HEK293T (cell line): ENCODE measurements around the gene NEO1.

ENCODE experiments used
- CTCF ChIA-PET: fragments of 350-600 bp; formaldehyde crosslinking; extraction: SDS; loops from one replicate; lab custom pipeline; 2021; ENCODE audit warnings: antibody characterized with exemption, inconsistent platforms; lab: Yijun Ruan, JAX
- POLR2A ChIA-PET: fragments of 350-600 bp; formaldehyde crosslinking; extraction: SDS; loops from one replicate; lab custom pipeline; 2020; ENCODE audit warnings: antibody characterized with exemption, inconsistent platforms; lab: Yijun Ruan, JAX
- DNase-seq: peaks from one replicate; pipeline ENCODE4 v3.0.0; 2012; ENCODE audit warnings: mixed read lengths; ENCODE audit errors: extremely low spot score
- ARNT ChIP-seq: fragments of 450-650 bp; IDR thresholded peaks from 2 replicates; pipeline ENCODE4 v1.6.1; 2017; ENCODE audit warnings: mild to moderate bottlenecking
- BHLHE40 ChIP-seq: fragments of 450-650 bp; IDR thresholded peaks from 2 replicates; pipeline ENCODE4 v1.6.1; 2016; ENCODE audit warnings: mild to moderate bottlenecking, moderate library complexity, borderline replicate concordance
- CTBP1 ChIP-seq: fragments of 450-650 bp; IDR thresholded peaks from 2 replicates; pipeline ENCODE4 v1.6.1; 2016; ENCODE audit warnings: borderline replicate concordance
- ELF4 ChIP-seq: fragments of 450-650 bp; IDR thresholded peaks from 2 replicates; pipeline ENCODE4 v1.6.1; 2017; ENCODE audit warnings: antibody characterized with exemption
- FOXA1 ChIP-seq: fragments of 450-650 bp; IDR thresholded peaks from 2 replicates; pipeline ENCODE4 v1.6.1; 2016; ENCODE audit warnings: mild to moderate bottlenecking
- FOXK2 ChIP-seq: fragments of 450-650 bp; IDR thresholded peaks from 2 replicates; pipeline ENCODE4 v1.6.1; 2016; ENCODE audit warnings: mild to moderate bottlenecking
- FOXM1 ChIP-seq: fragments of 450-650 bp; IDR thresholded peaks from 2 replicates; pipeline ENCODE4 v1.6.1; 2017; ENCODE audit warnings: mild to moderate bottlenecking, borderline replicate concordance
- HDGF ChIP-seq: fragments of 450-650 bp; IDR thresholded peaks from 2 replicates; pipeline ENCODE4 v1.6.1; 2017; ENCODE audit warnings: antibody characterized with exemption, borderline replicate concordance
- L3MBTL2 ChIP-seq: fragments of 450-650 bp; conservative IDR thresholded peaks from 2 replicates; pipeline ENCODE4 v1.6.1; 2016; ENCODE audit warnings: mild to moderate bottlenecking
- LEF1 ChIP-seq: fragments of 450-650 bp; IDR thresholded peaks from 2 replicates; pipeline ENCODE4 v1.6.1; 2017; ENCODE audit warnings: mild to moderate bottlenecking, borderline replicate concordance
- NFRKB ChIP-seq: fragments of 450-650 bp; IDR thresholded peaks from 2 replicates; pipeline ENCODE4 v1.6.1; 2016; ENCODE audit warnings: mild to moderate bottlenecking, moderate library complexity
- SP1 ChIP-seq: fragments of 450-650 bp; IDR thresholded peaks from 2 replicates; pipeline ENCODE4 v1.6.1; 2017
- SUZ12 ChIP-seq: fragments of 450-650 bp; IDR thresholded peaks from 2 replicates; pipeline ENCODE4 v1.6.1; 2016; ENCODE audit warnings: mild to moderate bottlenecking
- TARDBP ChIP-seq: fragments of 450-650 bp; IDR thresholded peaks from 2 replicates; pipeline ENCODE4 v1.6.1; 2016
- ZNF384 ChIP-seq: fragments of 450-650 bp; IDR thresholded peaks from 2 replicates; pipeline ENCODE4 v1.6.1; 2016
- TF ChIP-seq, protein P1 (sequence below): fragments of 450-650 bp; IDR thresholded peaks from 2 replicates; pipeline ENCODE4 v1.6.1; 2016

NEO1 gene

DNA sequence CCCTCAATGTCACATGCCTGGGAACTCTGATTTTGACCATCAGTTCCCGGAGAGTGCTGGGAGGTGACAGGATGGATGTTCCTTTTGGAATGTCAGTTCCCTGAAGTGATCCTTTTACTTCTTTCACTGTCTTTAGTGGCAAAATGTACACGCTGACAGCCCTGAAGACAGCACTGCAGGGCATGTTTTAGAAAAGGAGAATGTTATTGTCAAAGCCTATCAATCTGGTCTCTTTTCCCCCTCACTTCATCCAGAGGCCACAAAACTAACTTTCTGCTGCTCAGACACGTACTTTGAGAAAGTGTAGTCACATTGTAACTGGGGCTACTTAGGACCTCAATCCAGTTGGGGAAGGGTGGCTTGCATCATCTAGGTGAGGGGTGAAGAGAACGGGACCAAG is 14.0 kb upstream of the NEO1 start:
- DNase-seq, result no peak
- no peak for TF ChIP-seq SUZ12
- no peak for TF ChIP-seq ZNF384
- no peak for TF ChIP-seq L3MBTL2
- TF ChIP-seq LEF1, result no peak
- no peak for TF ChIP-seq NFRKB
- TF ChIP-seq, protein P1, sequence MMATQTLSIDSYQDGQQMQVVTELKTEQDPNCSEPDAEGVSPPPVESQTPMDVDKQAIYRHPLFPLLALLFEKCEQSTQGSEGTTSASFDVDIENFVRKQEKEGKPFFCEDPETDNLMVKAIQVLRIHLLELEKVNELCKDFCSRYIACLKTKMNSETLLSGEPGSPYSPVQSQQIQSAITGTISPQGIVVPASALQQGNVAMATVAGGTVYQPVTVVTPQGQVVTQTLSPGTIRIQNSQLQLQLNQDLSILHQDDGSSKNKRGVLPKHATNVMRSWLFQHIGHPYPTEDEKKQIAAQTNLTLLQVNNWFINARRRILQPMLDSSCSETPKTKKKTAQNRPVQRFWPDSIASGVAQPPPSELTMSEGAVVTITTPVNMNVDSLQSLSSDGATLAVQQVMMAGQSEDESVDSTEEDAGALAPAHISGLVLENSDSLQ, result no peak
- no peak for TF ChIP-seq FOXK2
- no peak for TF ChIP-seq ARNT
- no peak for TF ChIP-seq BHLHE40
- TF ChIP-seq HDGF, result no peak
- CTCF ChIA-PET, result no interaction called here
- POLR2A ChIA-PET, result no interaction called here

DNA sequence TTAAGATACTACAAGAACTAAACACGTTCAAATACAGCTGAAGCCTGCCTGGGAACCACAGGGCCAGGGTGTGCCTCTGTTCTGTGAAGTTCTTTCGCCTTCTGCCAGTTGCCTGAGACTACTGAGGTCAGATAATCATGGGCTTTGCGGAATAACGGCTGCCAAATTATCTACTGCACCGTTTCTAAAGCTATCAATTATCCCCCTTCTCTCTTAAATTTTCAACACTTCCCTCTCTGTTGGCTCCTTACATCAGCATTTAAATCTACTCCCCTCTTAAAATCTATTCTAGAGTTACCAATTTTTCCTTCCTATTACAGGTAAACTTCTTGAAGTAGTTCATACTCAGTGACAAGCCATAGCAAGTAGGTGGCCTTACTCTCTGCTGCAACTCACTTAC is 6.2 kb upstream of the NEO1 start:
- POLR2A ChIA-PET, result no interaction called here
- CTCF ChIA-PET, result no interaction called here
- no peak for TF ChIP-seq ARNT
- no peak for TF ChIP-seq LEF1
- TF ChIP-seq ZNF384, result no peak
- TF ChIP-seq TARDBP, result no peak
- no peak for TF ChIP-seq BHLHE40
- TF ChIP-seq L3MBTL2, result no peak
- no peak for TF ChIP-seq SP1
- TF ChIP-seq NFRKB, result no peak
- no peak for TF ChIP-seq ELF4

DNA sequence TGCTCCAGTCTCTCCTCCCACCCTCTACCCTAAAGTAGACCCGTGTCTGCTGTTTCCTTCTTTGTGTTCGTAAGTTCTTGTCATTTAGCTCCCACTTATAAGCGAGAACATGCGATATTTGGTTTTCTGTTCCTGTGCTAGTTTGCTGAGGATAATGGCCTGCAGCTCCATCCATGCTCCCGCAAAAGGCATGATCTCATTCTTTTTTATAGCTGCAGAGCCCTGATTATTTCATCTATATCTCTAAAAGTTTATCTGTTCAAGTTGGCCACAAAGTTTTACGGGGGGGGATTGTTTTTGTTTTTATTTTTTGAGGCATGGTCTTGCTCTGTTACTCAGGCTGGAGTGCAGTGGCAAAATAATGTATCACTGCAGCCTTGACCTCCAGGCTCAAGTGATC is 4.4 kb upstream of the NEO1 start:
- no peak for DNase-seq
- TF ChIP-seq HDGF, result no peak
- ChIA-PET POLR2A (interaction anchor here (0.6 kb wide), 1 partner anchor 91 kb away, joined by 3 read pairs; no protein-coding TSS in a partner anchor), CTCF (no interaction called here)

More for the DNA sequence above, 6.2 kb upstream of the NEO1 start:
- no peak for DNase-seq

DNA sequence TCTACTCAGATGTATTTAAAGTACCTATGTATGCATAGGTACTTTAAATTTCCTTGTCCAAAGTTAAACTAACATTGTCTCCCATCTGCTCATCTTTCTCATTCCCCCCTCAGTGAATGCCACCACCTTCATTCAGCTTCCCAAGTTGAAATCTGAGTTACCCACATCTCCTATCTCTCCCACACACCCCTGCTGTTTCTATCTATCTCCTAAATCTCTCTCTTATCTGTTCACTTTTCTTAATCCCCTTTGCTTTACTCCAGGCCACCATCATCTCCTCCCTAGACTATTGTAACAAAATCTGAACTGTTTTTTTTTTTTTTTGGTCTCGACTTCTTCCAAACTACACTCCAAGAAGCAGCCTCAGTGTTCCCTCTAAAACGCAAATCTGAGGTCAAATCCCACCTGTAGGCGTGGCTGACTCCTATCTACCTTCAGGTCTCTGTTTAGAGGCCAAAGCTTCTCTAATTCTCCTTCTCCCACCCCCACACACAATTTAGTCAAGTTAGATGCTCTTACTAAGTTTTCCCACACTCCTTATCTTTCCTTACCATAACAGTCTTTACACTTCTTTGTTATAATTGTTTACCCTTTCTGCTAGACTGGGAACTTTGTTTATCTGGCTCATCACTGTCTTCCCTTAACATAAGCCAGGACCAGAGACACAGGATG is 3.5 kb upstream of the NEO1 start:
- no peak for DNase-seq
- TF ChIP-seq ZNF384 (no peak), ELF4 (no peak), BHLHE40 (no peak)
- ChIA-PET POLR2A (no interaction called here), CTCF (interaction anchor here (0.6 kb wide), 1 partner anchor 244 kb away, joined by 3 read pairs; no protein-coding TSS in a partner anchor)

DNA sequence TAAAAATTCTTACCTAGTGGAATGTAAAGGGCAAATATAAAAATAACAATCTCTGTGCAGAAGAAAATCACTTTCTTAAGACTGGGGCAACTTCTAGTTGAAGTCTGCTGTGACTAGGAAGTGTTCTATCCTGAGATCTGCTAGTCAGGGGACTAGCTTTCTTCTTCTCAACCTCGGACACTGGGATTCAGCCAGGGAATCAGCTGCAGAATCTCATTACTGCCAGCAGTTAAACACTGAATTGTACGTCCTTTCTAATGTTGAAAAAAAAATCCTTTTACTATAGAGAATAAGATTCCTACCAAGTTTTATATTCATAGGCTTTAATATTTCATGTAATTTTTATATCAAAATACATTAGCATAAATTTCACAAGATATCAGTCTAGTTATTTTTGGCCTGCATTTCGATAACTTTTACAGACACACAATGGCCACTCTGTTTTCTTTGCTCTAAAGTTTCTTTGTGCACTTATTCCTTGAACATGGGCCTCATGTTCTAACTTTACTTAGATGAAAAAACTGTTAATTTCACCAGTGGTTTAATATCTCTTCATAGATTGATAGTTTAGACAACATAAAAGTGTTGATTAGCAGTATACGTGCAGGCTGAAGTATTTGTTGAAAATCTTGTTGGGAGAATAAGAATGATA is 2.6 kb upstream of the NEO1 start:
- DNase-seq, result no peak
- POLR2A ChIA-PET, result interaction anchor here (1.1 kb wide), 1 partner anchor 254 kb away, joined by 3 read pairs; no protein-coding TSS in a partner anchor
- CTCF ChIA-PET, result interaction anchor here (0.6 kb wide), 2 partner anchors 113 to 245 kb away, joined by 3 read pairs; no protein-coding TSS in a partner anchor
- no peak for TF ChIP-seq TARDBP
- no peak for TF ChIP-seq SP1
- no peak for TF ChIP-seq ZNF384
- TF ChIP-seq, protein P1, result no peak
- no peak for TF ChIP-seq FOXK2
- no peak for TF ChIP-seq FOXM1
- TF ChIP-seq L3MBTL2, result no peak
- TF ChIP-seq ARNT, result no peak
- no peak for TF ChIP-seq LEF1
- no peak for TF ChIP-seq FOXA1
- TF ChIP-seq NFRKB, result no peak
- no peak for TF ChIP-seq HDGF
- TF ChIP-seq BHLHE40, result no peak
- no peak for TF ChIP-seq ELF4
- TF ChIP-seq CTBP1, result no peak
- no peak for TF ChIP-seq SUZ12

DNA sequence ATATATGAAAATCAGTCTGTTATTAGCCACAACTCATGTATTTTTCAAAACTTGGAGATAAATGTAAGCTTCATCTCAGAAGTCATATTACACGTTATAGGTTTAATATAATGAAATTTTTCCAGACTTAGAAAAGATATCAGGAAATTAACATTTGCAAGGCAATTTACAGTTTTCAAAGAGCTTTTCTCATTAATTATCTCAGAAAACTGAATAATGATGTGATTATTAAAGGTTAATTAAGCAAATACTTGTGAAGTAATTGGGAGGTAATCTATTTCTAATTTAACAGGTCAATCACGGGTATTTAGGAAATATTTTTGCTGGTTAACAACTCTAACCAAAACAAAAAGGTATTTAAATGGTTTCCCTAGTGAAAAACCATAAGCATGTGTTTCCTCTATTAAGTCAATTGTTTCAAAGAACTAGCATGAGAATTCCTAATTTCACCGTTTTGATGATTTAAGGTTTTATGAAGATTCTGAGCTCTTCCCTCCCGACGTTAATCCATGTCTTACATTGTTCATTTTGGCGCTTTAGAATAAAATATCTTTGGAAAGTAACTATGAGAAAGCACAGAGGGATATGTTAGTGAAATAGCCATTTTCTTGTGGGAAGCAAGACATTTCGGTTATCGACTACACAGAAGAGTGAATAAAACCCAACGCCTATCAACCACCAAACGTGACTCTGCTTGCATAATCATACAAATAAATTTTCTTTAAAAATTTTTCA is 1.5 kb upstream of the NEO1 start:
- TF ChIP-seq NFRKB (no peak), CTBP1 (no peak), ARNT (no peak), FOXM1 (no peak), BHLHE40 (no peak), L3MBTL2 (no peak), FOXK2 (no peak), ELF4 (no peak), HDGF (no peak), LEF1 (no peak), TARDBP (no peak), SUZ12 (no peak), SP1 (no peak), ZNF384 (no peak), FOXA1 (no peak)
- TF ChIP-seq, protein P1, result no peak
- CTCF ChIA-PET, result no interaction called here
- POLR2A ChIA-PET, result interaction anchor here (1.1 kb wide), 1 partner anchor 255 kb away, joined by 3 read pairs; no protein-coding TSS in a partner anchor

More for the DNA sequence above, 1.5 kb upstream of the NEO1 start:
- DNase-seq, result no peak
